ENCODE data around the gene TIGD3. TPM values are rescaled to one million over a fixed set of nuclear protein-coding genes. Genes with fewer than 3 reads are reported as not detected.

Gene TIGD3
- total RNA-seq, 1 donor from 2014 or later: 1.2 TPM

DNA sequence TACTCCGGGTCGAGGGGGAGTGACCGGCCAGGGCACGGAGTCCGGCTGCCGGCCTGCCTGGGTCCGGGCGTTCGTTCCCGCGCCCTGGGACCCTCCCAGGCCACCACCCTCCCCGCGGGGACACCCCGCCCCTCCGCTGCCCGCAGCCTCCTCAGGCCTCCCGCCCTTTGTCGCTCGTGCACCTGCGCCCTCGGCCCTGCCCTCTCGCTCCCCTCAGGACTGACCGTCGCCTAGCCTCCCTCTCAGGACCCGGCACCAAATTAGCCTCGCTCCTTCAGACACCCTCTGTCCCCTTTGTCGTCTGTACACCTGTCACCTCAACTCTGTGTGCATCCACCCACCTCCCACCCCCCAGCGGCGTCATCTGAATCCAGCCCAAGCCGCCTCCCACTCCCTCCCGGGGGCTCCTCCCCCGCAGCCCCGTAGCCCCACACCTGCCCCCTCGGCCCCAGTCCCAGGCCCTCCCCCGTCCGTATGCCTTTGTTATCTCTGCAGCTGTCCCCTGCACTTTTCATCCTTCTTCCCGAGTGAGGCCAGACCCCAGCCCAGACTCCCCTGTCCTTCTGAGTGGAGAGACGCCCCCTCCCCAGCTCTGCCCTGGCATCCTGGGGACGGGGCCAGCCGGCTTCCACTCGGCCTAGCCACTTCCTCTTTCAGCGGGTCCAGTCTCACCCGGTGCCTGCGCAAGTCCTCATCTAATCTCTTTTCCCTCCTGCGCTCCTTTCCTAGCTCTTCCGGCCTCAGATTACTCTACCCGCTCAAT lies 643 bp downstream of the TIGD3 start:
- H3K27me3 Mint-ChIP-seq: peaks cover 23% of the 10 kb centered on the region
- H3K4me3 Mint-ChIP-seq: peak overlapping the region; percentile 89
- H3K27ac Mint-ChIP-seq: peak overlapping the region; percentile 50
- H3K36me3 Mint-ChIP-seq: peaks cover 3% of the 10 kb centered on the region
- H3K4me1 Mint-ChIP-seq (ENCODE audit: unreplicated experiment): peaks cover 14% of the 10 kb centered on the region
- TF ChIP-seq, protein P1, sequence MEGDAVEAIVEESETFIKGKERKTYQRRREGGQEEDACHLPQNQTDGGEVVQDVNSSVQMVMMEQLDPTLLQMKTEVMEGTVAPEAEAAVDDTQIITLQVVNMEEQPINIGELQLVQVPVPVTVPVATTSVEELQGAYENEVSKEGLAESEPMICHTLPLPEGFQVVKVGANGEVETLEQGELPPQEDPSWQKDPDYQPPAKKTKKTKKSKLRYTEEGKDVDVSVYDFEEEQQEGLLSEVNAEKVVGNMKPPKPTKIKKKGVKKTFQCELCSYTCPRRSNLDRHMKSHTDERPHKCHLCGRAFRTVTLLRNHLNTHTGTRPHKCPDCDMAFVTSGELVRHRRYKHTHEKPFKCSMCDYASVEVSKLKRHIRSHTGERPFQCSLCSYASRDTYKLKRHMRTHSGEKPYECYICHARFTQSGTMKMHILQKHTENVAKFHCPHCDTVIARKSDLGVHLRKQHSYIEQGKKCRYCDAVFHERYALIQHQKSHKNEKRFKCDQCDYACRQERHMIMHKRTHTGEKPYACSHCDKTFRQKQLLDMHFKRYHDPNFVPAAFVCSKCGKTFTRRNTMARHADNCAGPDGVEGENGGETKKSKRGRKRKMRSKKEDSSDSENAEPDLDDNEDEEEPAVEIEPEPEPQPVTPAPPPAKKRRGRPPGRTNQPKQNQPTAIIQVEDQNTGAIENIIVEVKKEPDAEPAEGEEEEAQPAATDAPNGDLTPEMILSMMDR (conservative IDR thresholded peaks at IDR 0.05): no peak
- DNase-seq (ENCODE audit: extremely low spot score, unreplicated experiment): no peak
- H3K9me3 Mint-ChIP-seq: no peaks in the 10 kb centered on the region

DNA sequence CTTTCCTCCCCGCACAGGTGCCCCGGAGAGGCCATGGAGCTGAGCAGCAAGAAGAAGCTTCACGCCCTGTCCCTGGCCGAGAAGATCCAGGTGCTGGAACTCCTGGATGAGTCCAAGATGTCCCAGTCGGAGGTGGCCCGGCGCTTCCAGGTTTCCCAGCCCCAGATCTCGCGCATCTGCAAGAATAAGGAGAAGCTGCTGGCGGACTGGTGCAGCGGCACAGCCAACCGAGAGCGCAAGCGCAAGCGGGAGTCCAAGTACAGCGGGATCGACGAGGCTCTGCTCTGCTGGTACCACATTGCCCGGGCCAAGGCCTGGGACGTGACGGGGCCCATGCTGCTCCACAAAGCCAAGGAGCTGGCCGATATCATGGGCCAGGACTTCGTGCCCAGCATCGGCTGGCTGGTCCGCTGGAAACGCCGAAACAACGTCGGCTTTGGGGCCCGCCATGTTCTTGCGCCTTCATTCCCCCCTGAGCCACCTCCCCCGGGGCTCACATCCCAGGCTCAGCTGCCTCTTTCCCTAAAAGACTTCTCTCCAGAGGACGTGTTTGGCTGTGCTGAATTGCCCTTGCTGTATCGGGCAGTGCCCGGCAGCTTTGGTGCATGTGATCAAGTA lies 1.3 kb downstream of the TIGD3 start:
- Mint-ChIP-seq H3K9me3 (no peaks in the 10 kb centered on the region), H3K27ac (peak overlapping the region; percentile 50), H3K4me1 (ENCODE audit: unreplicated experiment) (peaks cover 14% of the 10 kb centered on the region), H3K27me3 (peaks cover 23% of the 10 kb centered on the region), H3K4me3 (peak overlapping the region; percentile 89), H3K36me3 (peaks cover 3% of the 10 kb centered on the region)
- DNase-seq (ENCODE audit: extremely low spot score, unreplicated experiment): no peak
- TF ChIP-seq, protein P1 (conservative IDR thresholded peaks at IDR 0.05): no peak

DNA sequence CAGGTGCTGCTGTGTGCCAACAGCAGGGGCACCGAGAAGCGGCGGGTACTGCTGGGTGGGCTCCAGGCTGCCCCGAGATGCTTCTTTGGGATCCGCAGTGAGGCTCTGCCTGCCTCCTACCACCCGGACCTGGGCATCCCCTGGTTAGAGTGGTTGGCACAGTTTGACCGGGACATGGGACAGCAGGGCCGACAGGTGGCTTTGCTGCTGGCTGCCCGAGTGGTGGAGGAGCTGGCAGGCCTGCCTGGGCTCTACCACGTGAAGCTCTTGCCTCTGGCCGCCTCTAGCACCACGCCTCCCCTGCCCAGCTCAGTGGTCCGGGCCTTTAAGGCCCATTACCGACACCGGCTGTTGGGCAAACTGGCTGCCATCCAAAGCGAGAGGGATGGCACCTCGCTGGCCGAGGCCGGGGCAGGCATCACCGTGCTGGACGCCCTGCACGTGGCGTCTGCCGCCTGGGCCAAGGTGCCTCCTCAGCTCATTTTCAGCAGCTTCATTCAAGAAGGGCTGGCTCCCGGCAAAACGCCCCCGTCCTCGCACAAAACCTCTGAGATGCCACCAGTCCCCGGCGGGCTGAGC lies 1.9 kb downstream of the TIGD3 start:
- Mint-ChIP-seq H3K27ac (no peak overlapping the region), H3K4me1 (ENCODE audit: unreplicated experiment) (peaks cover 14% of the 10 kb centered on the region), H3K9me3 (no peaks in the 10 kb centered on the region), H3K36me3 (peaks cover 3% of the 10 kb centered on the region), H3K4me3 (peak overlapping the region; percentile 59), H3K27me3 (peaks cover 23% of the 10 kb centered on the region)
- TF ChIP-seq, protein P1 (conservative IDR thresholded peaks at IDR 0.05): no peak
- no peak for DNase-seq (ENCODE audit: extremely low spot score, unreplicated experiment)

DNA sequence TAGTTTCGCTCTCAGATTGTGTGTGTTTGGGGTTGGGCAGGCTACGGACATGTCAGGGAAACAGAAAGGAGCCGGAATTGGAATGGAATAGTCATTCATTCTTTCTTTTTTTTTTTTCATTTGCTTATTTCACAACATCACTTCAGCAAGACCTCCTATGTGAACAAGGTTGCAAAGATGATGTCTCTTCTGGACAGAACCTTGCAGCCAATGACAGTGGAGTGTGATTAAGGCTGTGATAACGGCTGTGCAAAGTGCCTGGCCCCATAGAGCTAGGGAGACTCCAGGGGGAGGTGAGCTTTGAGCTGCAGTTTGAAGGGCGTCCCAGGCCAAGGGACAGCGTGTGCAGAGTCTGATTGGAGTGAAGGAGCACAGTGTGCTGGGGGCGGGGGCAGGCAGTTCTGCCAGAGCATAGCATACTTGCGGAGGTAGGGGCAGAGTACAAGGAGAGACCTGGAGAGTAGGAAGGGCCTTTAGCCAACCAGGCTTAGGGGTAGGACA lies 3.4 kb downstream of the TIGD3 start:
- H3K27me3 Mint-ChIP-seq: peaks cover 23% of the 10 kb centered on the region
- no peaks in the 10 kb centered on the region for H3K36me3 Mint-ChIP-seq
- TF ChIP-seq, protein P1 (conservative IDR thresholded peaks at IDR 0.05): no peak
- H3K4me1 Mint-ChIP-seq (ENCODE audit: unreplicated experiment): peaks cover 14% of the 10 kb centered on the region
- no peaks in the 10 kb centered on the region for H3K9me3 Mint-ChIP-seq
- peak overlapping the region; percentile 55 for H3K4me3 Mint-ChIP-seq
- no peak for DNase-seq (ENCODE audit: extremely low spot score, unreplicated experiment)
- H3K27ac Mint-ChIP-seq: peak overlapping the region; percentile 55

DNA sequence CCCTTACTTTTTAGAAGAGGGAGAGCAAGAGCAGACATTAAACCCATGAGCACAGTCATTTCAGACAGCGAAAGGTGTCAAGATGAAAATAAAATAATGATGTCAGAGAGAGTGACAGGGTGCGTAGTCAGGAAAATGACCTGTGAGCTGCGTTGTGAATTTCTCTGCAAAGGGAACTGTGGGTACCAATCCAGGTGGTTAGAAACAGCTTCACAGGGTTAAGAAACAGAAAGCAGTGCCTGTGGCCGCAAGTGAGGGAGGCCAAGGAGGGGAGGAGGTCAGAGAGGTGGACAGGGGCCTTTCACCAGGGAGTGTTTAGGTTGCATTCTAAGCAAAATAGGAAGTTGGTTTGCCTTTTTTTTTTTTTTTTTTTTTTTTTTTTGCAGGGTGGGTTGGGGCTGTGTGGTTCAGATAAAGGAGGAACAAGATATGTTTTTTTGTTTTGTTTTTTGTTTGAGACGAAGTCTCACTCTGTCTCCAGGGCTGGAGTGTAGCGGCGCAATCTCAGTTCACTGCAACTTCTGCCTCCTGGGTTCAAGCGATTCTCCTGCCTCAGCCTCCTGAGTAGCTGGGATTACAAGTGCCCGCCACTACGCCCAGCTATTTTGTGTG lies 7.9 kb downstream of the TIGD3 start:
- Mint-ChIP-seq H3K36me3 (no peaks in the 10 kb centered on the region), H3K27me3 (peaks cover 9% of the 10 kb centered on the region), H3K4me3 (no peak overlapping the region), H3K27ac (no peak overlapping the region), H3K9me3 (no peaks in the 10 kb centered on the region), H3K4me1 (ENCODE audit: unreplicated experiment) (peaks cover 17% of the 10 kb centered on the region)
- TF ChIP-seq, protein P1 (conservative IDR thresholded peaks at IDR 0.05): no peak
- no peak for DNase-seq (ENCODE audit: extremely low spot score, unreplicated experiment)

All from type B pancreatic cell (in vitro differentiated cells).